CD14-positive monocyte (primary cell): Measurements from ENCODE around the gene LY6G5B. TPM values are rescaled to one million over a fixed set of nuclear protein-coding genes. Genes with fewer than 3 reads are reported as not detected.

Source experiments
- DNase-seq, 3 donors: peaks; one replicate each; pipeline ENCODE4 v3.0.0-alpha.2; 2011 to 2022
- H2AFZ ChIP-seq: 2 replicates; pipeline ENCODE4 v1.6.0; 2012; ENCODE audit warnings: mild to moderate bottlenecking, low read depth, low read length, inconsistent platforms; ENCODE audit not compliant: insufficient read depth, poor library complexity, severe bottlenecking
- H3K27ac ChIP-seq, 2 donors: 1 replicate in 1 of 2; 2 replicates in 1 of 2; pipeline ENCODE4 v1.5.1; 2012 to 2013; ENCODE audit warnings: low read length in 2 of 2, control low read depth in 1 of 2, inconsistent platforms in 1 of 2, low read depth in 1 of 2, mild to moderate bottlenecking in 1 of 2
- H3K27me3 ChIP-seq, 2 donors: one replicate each; pipeline versions ENCODE4 v1.6.0 to v1.6.1; 2011 to 2013; ENCODE audit warnings: low read length in 2 of 2; ENCODE audit not compliant: control insufficient read depth in 2 of 2, insufficient read depth in 2 of 2
- H3K36me3 ChIP-seq, 2 donors: replicated peaks in 1 of 2; 1 replicate in 1 of 2; 2 replicates in 1 of 2; pipeline versions ENCODE4 v1.5.1 to v1.6.1; 2012 to 2013; ENCODE audit warnings: low read length in 2 of 2, control low read depth in 1 of 2, inconsistent platforms in 1 of 2, mild to moderate bottlenecking in 1 of 2; ENCODE audit not compliant: insufficient read depth in 2 of 2, control insufficient read depth in 1 of 2
- H3K4me1 ChIP-seq, 2 donors: 1 replicate in 1 of 2; 2 replicates in 1 of 2; pipeline versions ENCODE4 v1.5.1 to v1.6.1; 2012 to 2013; ENCODE audit warnings: low read length in 2 of 2, control low read depth in 1 of 2, inconsistent platforms in 1 of 2, mild to moderate bottlenecking in 1 of 2, moderate library complexity in 1 of 2; ENCODE audit not compliant: insufficient read depth in 2 of 2, control insufficient read depth in 1 of 2
- H3K4me2 ChIP-seq: replicated peaks from 2 replicates; pipeline ENCODE3; 2012; ENCODE audit warnings: low read length, moderate library complexity, mild to moderate bottlenecking; ENCODE audit not compliant: poor library complexity, severe bottlenecking; ENCODE audit errors: extremely low read depth
- H3K4me3 ChIP-seq, 3 experiments: fragments of 200-600 bp in 1 of 3; sonication (generic) in 1 of 3; replicated peaks in 1 of 3; 1 replicate in 2 of 3; 2 replicates in 1 of 3; pipeline ENCODE4 v1.5.1; 2011 to 2013; ENCODE audit warnings: low read length in 3 of 3, mild to moderate bottlenecking in 3 of 3, control low read depth in 2 of 3, low read depth in 2 of 3, inconsistent platforms in 1 of 3, moderate library complexity in 1 of 3
- H3K79me2 ChIP-seq: 2 replicates; pipeline ENCODE4 v1.6.0; 2012; ENCODE audit warnings: mild to moderate bottlenecking, control low read depth, inconsistent platforms, low read length, moderate library complexity; ENCODE audit not compliant: insufficient read depth
- H3K9ac ChIP-seq: 2 replicates; pipeline ENCODE4 v1.6.0; 2017; ENCODE audit warnings: low read length, mild to moderate bottlenecking; ENCODE audit not compliant: insufficient read depth, poor library complexity, severe bottlenecking
- H3K9me3 ChIP-seq, 2 donors: replicated peaks in 1 of 2; 1 replicate in 1 of 2; 2 replicates in 1 of 2; pipeline versions ENCODE4 v1.5.1 to v1.6.1; 2012 to 2013; ENCODE audit warnings: low read length in 2 of 2, control low read depth in 1 of 2; ENCODE audit not compliant: control insufficient read depth in 1 of 2, insufficient read depth in 1 of 2
- H4K20me1 ChIP-seq: 2 replicates; pipeline ENCODE4 v1.6.0; 2012; ENCODE audit warnings: mild to moderate bottlenecking, low read length, control low read depth, moderate library complexity; ENCODE audit not compliant: insufficient read depth
- H3K27ac Mint-ChIP-seq, 7 donors: one replicate each; pipeline ENCODE4 v1.8.0; 2020; ENCODE audit warnings: mild to moderate bottlenecking in 7 of 7, mixed read lengths in 7 of 7, moderate library complexity in 6 of 7, inconsistent platforms in 2 of 7
- H3K27me3 Mint-ChIP-seq, 3 donors: one replicate each; pipeline ENCODE4 v1.8.0; 2021 to 2022; ENCODE audit warnings: low read depth in 3 of 3, mild to moderate bottlenecking in 3 of 3, mixed read lengths in 3 of 3, moderate library complexity in 3 of 3, inconsistent platforms in 1 of 3
- H3K36me3 Mint-ChIP-seq, 2 donors: one replicate each; pipeline ENCODE4 v1.8.0; 2020; ENCODE audit warnings: mixed read lengths in 2 of 2, inconsistent platforms in 1 of 2, mild to moderate bottlenecking in 1 of 2
- H3K4me1 Mint-ChIP-seq: one replicate; pipeline ENCODE4 v1.8.0; 2020; ENCODE audit warnings: mild to moderate bottlenecking, mixed read lengths
- H3K4me3 Mint-ChIP-seq, 2 donors: one replicate each; pipeline ENCODE4 v1.8.0; 2020; ENCODE audit warnings: mild to moderate bottlenecking in 2 of 2, mixed read lengths in 2 of 2, moderate library complexity in 1 of 2
- H3K9me3 Mint-ChIP-seq, 7 donors: one replicate each; pipeline ENCODE4 v1.8.0; 2020 to 2022; ENCODE audit warnings: mixed read lengths in 7 of 7, mild to moderate bottlenecking in 6 of 7, moderate library complexity in 6 of 7, inconsistent platforms in 2 of 7
- WGBS: methylation state at CpG from one replicate; pipeline ENCODE4 v1.1.5; 2013; ENCODE audit warnings: missing lambda C conversion rate; ENCODE audit not compliant: insufficient coverage; 5-methylcytosine and 5-hydroxymethylcytosine counted together
- intact Hi-C, 2 donors: fragments of 100-400 bp; cut with micrococcal nuclease; formaldehyde crosslinking; loops; one replicate each; pipeline versions ENCODE4 v1.15.0 to v1.15.1; 2023
- polyA plus RNA-seq, 3 donors: library from polyadenylated mRNA; depleted of rRNA in 1 of 3; unstranded in 2 of 3; stranded (reverse) in 1 of 3; fragments of 300-500 nt in 2 of 3; fragments of >200 nt in 1 of 3; fragmentation: Illumina TruSeq in 2 of 3; gene quantifications; 1 replicate in 2 of 3; 2 replicates in 1 of 3; pipeline ENCODE4 v1.2.3, GENCODE V29; 2012 to 2021
- TF ChIP-seq, protein P1 (sequence below): fragments of 200-600 bp; IDR thresholded peaks from one replicate; pipeline ENCODE4 v1.8.0; 2022; ENCODE audit warnings: antibody characterized with exemption, mild to moderate bottlenecking

Gene LY6G5B
- polyA plus RNA-seq, 3 donors, result 0.17 to 55.1 TPM; not detected in 1

DNA sequence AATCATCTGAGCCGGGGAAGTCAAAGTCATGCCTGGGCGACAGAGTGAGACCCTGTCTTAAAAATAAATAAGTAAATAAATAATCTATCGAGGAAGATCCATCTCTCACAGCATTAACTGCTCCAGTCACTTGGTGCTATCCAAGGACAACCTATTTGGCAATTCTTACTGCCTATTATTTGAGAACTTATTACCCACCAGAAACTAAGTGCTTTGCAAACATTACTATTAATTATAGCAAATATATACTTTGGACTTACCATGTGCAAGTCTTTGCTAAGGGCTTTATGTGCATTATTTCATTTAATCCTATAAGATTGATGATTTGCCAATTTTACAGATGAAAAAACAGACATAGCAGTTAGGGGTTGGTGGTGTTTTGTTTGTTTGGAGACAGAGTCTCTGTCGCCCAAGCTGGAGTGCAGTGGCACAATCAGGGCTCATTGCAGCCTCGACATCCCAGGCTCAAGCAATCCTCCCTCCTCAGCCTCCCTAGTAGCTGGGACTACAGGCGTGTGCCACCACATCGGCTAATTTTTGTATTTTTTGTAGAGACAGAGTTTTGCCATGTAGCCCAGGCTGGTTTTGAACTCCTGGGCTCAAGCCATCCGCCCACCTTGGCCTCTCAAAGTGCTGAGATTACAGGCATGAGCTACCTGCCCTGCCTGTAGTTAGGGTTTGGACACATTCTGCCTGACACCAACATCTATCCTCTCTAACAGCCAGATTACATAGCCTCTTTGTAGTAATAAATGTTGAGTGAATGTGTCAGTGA is 15.0 kb upstream of the LY6G5B start:
- H3K4me1 ChIP-seq, result peaks cover 35 to 56% of the 10 kb centered on the region in 2 donors
- 100% methylated on average over 1 of the region's 8 CpGs for WGBS
- Mint-ChIP-seq H3K27ac (peak overlapping the region in 2 of 7 donors; percentile 45 to 52), H3K27me3 (peaks cover 0 to 10% (median 5%) of the 10 kb centered on the region in 3 donors), H3K4me1 (peaks cover 55% of the 10 kb centered on the region), H3K36me3 (peaks cover 36 to 54% of the 10 kb centered on the region in 2 donors), H3K9me3 (peaks cover 0 to 2% (median 0%) of the 10 kb centered on the region in 7 donors), H3K4me3 (no peak overlapping the region)
- H3K4me2 ChIP-seq, result no peak overlapping the region
- H3K27me3 ChIP-seq, result no peaks in the 10 kb centered on the region
- DNase-seq, result no peak
- TF ChIP-seq, protein P1, sequence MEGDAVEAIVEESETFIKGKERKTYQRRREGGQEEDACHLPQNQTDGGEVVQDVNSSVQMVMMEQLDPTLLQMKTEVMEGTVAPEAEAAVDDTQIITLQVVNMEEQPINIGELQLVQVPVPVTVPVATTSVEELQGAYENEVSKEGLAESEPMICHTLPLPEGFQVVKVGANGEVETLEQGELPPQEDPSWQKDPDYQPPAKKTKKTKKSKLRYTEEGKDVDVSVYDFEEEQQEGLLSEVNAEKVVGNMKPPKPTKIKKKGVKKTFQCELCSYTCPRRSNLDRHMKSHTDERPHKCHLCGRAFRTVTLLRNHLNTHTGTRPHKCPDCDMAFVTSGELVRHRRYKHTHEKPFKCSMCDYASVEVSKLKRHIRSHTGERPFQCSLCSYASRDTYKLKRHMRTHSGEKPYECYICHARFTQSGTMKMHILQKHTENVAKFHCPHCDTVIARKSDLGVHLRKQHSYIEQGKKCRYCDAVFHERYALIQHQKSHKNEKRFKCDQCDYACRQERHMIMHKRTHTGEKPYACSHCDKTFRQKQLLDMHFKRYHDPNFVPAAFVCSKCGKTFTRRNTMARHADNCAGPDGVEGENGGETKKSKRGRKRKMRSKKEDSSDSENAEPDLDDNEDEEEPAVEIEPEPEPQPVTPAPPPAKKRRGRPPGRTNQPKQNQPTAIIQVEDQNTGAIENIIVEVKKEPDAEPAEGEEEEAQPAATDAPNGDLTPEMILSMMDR, result no peak
- peaks cover 13 to 50% of the 10 kb centered on the region in 2 donors for H3K36me3 ChIP-seq
- intact Hi-C loops, result no loop called here
- H2AFZ ChIP-seq, result no peak overlapping the region
- H3K9ac ChIP-seq, result no peak overlapping the region
- H3K4me3 ChIP-seq, result no peak overlapping the region
- no peak overlapping the region for H3K27ac ChIP-seq
- H3K79me2 ChIP-seq, result peaks cover 88% of the 10 kb centered on the region
- H3K9me3 ChIP-seq, result no peaks in the 10 kb centered on the region
- H4K20me1 ChIP-seq, result peaks cover 34% of the 10 kb centered on the region

DNA sequence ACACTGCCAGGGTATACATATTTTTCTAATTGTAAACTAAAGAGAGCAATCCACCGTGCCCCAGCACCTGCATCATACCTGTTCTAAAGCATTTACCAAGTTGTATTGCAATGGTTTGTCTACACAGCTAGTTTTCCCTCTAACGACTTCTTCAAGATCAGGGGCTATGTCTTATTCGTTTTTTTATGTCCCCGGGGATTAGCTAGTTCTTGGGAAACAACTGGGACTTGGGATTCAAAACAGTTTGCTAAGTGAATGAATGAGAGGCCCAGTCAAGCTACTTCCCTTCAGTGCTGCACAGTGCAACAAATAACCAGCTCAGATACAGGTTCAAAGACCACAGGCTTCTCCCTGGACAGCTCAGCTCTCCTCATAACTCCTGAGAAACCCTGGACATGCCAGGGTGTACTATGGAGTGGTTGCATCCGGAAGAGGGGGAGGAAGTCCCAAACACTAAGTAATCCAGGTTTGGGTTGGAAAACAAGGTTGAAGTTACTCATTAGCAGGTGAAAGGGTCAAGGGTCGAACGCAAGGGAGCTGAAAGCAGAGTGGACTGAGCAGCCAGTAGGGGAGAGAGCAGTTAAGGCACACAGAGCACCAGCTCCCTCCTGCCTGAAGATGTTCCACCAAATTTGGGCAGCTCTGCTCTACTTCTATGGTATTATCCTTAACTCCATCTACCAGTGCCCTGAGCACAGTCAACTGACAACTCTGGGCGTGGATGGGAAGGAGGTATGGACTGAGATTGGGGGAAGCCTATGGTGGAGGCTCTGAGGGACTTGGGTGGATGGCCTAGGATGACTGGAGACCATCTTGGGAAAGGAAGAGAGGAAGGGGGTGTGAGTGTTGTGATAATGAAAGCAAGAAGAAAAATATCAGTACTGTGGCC is 14.2 kb upstream of the LY6G5B start, which contains the start of gene APOM:
Gene APOM, plus strand, starts transcription at position 546 of the 889 bp plus-strand sequence. Its CDS starts 73 bp downstream, at position 619.
- DNase-seq, result no peak
- no peak within 1 kb of the TSS for H3K4me3 ChIP-seq
- Mint-ChIP-seq H3K36me3 (peaks cover 30 to 46% of the 10 kb centered on the region in 2 donors), H3K4me1 (peaks cover 59% of the 10 kb centered on the region), H3K4me3 (no peak within 1 kb of the TSS), H3K27ac (peak within 1 kb of the TSS in 5 of 7 donors; percentile 15 to 83 (median 46)), H3K9me3 (peaks cover 0 to 2% (median 0%) of the 10 kb centered on the region in 7 donors), H3K27me3 (peaks cover 0 to 10% (median 5%) of the 10 kb centered on the region in 3 donors)
- no peak within 1 kb of the TSS for H3K27ac ChIP-seq
- intact Hi-C loops, result no loop called here
- TF ChIP-seq, protein P1, result no peak
- H2AFZ ChIP-seq, result no peak within 1 kb of the TSS
- peaks cover 35% of the 10 kb centered on the region for H4K20me1 ChIP-seq
- peaks cover 10 to 42% of the 10 kb centered on the region in 2 donors for H3K36me3 ChIP-seq
- peaks cover 41 to 59% of the 10 kb centered on the region in 2 donors for H3K4me1 ChIP-seq
- no peak within 1 kb of the TSS for H3K4me2 ChIP-seq
- no peak within 1 kb of the TSS for H3K9ac ChIP-seq
- H3K79me2 ChIP-seq, result peaks cover 88% of the 10 kb centered on the region
- no peaks in the 10 kb centered on the region for H3K27me3 ChIP-seq
- WGBS, result 100% methylated on average over 3 of the region's 8 CpGs
- no peaks in the 10 kb centered on the region for H3K9me3 ChIP-seq
